Parathyroid adenoma (tissue), 2 donors: ENCODE data around the gene SUSD6.

Source experiments
- H2AFZ ChIP-seq: fragments of 300-600 bp; sonication (generic); one replicate; pipeline ENCODE4 v1.7.0; 2017; ENCODE audit warnings: antibody characterized with exemption, mild to moderate bottlenecking
- H3K27ac ChIP-seq: fragments of 300-600 bp; sonication (generic); one replicate; pipeline ENCODE4 v1.7.0; 2017
- H3K27me3 ChIP-seq: fragments of 300-600 bp; sonication (generic); one replicate; pipeline ENCODE4 v1.7.0; 2017; ENCODE audit warnings: low read length; ENCODE audit not compliant: control insufficient read depth, insufficient read depth
- H3K36me3 ChIP-seq: fragments of 300-600 bp; sonication (generic); one replicate; pipeline ENCODE4 v1.7.0; 2017; ENCODE audit warnings: low read length; ENCODE audit not compliant: control insufficient read depth, insufficient read depth
- H3K4me1 ChIP-seq: fragments of 300-600 bp; sonication (generic); one replicate; pipeline ENCODE4 v1.7.0; 2017; ENCODE audit warnings: control low read depth
- H3K4me2 ChIP-seq: fragments of 300-600 bp; sonication (generic); one replicate; pipeline ENCODE4 v1.7.0; 2017; ENCODE audit warnings: low read length
- H3K4me3 ChIP-seq: fragments of 300-600 bp; sonication (generic); one replicate; pipeline ENCODE4 v1.7.0; 2017; ENCODE audit warnings: low read depth, low read length
- H3K79me2 ChIP-seq: fragments of 300-600 bp; sonication (generic); one replicate; pipeline ENCODE4 v1.7.0; 2017; ENCODE audit warnings: control low read depth
- H3K9ac ChIP-seq: fragments of 300-600 bp; sonication (generic); one replicate; pipeline ENCODE4 v1.7.0; 2017; ENCODE audit warnings: mild to moderate bottlenecking
- H3K9me3 ChIP-seq: fragments of 300-600 bp; sonication (generic); one replicate; pipeline ENCODE4 v1.7.0; 2017; ENCODE audit warnings: low read length; ENCODE audit not compliant: control insufficient read depth
- TF ChIP-seq, protein P1 (sequence below): fragments of 300-600 bp; sonication (generic); IDR thresholded peaks from one replicate; pipeline ENCODE4 v1.7.0; 2017; ENCODE audit warnings: antibody characterized with exemption, mild to moderate bottlenecking
- donor health status: primary hyperparathyroidism.

Gene SUSD6

GRCh38 chr14:69701291-69701690 lies 89.9 kb downstream of the SUSD6 start:
- Histone ChIP-seq H3K4me1 (peaks cover 29% of the 10 kb centered on the region), H2AFZ (no peak overlapping the region), H3K79me2 (peaks cover 44% of the 10 kb centered on the region), H3K27me3 (no peaks in the 10 kb centered on the region), H3K4me2 (no peak overlapping the region), H3K9me3 (no peaks in the 10 kb centered on the region), H3K4me3 (no peak overlapping the region), H3K9ac (no peak overlapping the region), H3K27ac (no peak overlapping the region), H3K36me3 (no peaks in the 10 kb centered on the region)
- TF ChIP-seq, protein P1, sequence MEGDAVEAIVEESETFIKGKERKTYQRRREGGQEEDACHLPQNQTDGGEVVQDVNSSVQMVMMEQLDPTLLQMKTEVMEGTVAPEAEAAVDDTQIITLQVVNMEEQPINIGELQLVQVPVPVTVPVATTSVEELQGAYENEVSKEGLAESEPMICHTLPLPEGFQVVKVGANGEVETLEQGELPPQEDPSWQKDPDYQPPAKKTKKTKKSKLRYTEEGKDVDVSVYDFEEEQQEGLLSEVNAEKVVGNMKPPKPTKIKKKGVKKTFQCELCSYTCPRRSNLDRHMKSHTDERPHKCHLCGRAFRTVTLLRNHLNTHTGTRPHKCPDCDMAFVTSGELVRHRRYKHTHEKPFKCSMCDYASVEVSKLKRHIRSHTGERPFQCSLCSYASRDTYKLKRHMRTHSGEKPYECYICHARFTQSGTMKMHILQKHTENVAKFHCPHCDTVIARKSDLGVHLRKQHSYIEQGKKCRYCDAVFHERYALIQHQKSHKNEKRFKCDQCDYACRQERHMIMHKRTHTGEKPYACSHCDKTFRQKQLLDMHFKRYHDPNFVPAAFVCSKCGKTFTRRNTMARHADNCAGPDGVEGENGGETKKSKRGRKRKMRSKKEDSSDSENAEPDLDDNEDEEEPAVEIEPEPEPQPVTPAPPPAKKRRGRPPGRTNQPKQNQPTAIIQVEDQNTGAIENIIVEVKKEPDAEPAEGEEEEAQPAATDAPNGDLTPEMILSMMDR, result no peak

DNA sequence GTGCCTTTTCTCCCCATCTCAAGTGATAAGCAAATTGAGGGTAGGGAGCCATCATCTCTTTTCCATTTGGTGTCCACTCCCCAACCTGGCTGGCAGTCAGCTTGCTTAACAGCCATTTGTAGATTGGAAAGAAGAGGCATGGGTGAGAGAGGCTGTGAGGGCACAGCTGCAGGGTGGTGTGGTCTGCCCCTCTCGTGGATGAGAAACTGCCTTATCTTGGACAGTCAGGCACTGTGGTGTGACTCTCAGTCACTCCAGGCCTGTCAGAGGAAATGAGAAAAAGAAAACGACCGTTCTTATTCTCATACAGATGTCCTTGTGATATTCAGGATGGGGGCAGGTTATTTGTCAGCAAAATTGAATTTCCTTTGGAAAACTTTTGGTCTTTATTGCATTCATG lies 90.5 kb downstream of the SUSD6 start:
- Histone ChIP-seq H3K4me3 (no peak overlapping the region), H3K36me3 (no peaks in the 10 kb centered on the region), H3K9ac (no peak overlapping the region), H3K9me3 (no peaks in the 10 kb centered on the region), H3K27ac (peak overlapping the region; percentile 1), H3K4me2 (no peak overlapping the region), H3K27me3 (no peaks in the 10 kb centered on the region), H3K4me1 (peaks cover 27% of the 10 kb centered on the region), H3K79me2 (peaks cover 44% of the 10 kb centered on the region), H2AFZ (no peak overlapping the region)
- TF ChIP-seq, protein P1, result no peak

DNA sequence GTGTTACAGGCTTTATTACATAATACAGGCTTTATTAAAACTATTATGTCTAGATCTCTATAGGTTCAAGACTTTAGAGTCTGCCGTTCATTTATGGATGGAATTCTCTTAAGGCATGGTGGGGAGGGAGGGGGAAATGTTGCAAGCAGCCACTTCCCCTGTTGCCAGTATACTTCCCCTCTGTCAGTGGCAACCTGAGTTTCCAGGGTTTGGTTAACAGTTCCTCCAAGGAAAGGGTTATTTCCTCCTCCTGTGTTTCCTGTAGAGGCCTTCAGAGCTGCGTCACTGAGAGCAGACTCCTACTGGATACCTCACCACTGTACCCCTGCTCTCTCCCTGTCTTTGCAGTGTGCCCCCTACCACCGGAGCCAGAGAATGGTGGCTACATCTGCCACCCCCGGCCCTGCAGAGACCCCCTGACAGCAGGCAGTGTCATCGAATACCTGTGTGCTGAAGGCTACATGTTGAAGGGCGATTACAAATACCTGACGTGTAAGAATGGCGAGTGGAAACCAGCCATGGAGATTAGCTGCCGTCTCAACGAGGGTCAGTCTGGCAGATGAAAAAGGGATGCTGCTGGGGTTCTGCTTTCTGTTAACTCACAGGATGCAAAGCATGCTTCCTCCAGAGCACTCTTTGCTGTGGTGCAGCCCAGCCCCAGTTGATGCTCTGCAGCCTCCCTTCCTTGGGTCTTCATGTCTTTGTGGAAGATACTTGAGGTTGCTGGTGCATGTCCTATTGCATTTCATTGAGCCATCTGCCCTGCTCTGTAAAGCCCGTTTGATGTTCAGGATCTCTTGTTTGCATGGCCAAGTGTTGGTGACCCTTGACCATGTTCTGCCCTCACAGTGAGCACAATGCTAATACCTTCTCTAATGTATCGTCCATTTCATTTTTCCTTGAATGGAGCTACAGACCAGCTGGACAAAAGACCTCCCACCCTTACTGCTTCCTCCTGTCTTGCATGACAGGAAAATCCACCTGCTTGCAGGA lies 91.9 kb downstream of the SUSD6 start:
- H3K4me3 ChIP-seq, result no peak overlapping the region
- no peaks in the 10 kb centered on the region for H3K36me3 ChIP-seq
- H3K79me2 ChIP-seq, result peaks cover 37% of the 10 kb centered on the region
- no peaks in the 10 kb centered on the region for H3K27me3 ChIP-seq
- TF ChIP-seq, protein P1, result no peak
- peaks cover 27% of the 10 kb centered on the region for H3K4me1 ChIP-seq
- no peak overlapping the region for H3K9ac ChIP-seq
- no peaks in the 10 kb centered on the region for H3K9me3 ChIP-seq
- peak overlapping the region; percentile 13 for H3K27ac ChIP-seq
- H2AFZ ChIP-seq, result no peak overlapping the region
- H3K4me2 ChIP-seq, result no peak overlapping the region

- H3K9me3 ChIP-seq, result no peaks in the 10 kb centered on the region
- no peaks in the 10 kb centered on the region for H3K27me3 ChIP-seq
- H3K9ac ChIP-seq, result no peak overlapping the region
- no peak overlapping the region for H3K27ac ChIP-seq
- peaks cover 27% of the 10 kb centered on the region for H3K4me1 ChIP-seq
- H2AFZ ChIP-seq, result no peak overlapping the region
- no peaks in the 10 kb centered on the region for H3K36me3 ChIP-seq
- TF ChIP-seq, protein P1, result no peak
- H3K4me2 ChIP-seq, result no peak overlapping the region
- H3K79me2 ChIP-seq, result peaks cover 28% of the 10 kb centered on the region
- no peak overlapping the region for H3K4me3 ChIP-seq
These were observed 92.9 kb downstream of the SUSD6 start for GRCh38 chr14:69704319-69704718.

GRCh38 chr14:69705706-69706105 lies 94.3 kb downstream of the SUSD6 start:
- no peaks in the 10 kb centered on the region for H3K36me3 ChIP-seq
- H3K4me2 ChIP-seq, result no peak overlapping the region
- H3K4me1 ChIP-seq, result peaks cover 27% of the 10 kb centered on the region
- H3K79me2 ChIP-seq, result peaks cover 16% of the 10 kb centered on the region
- TF ChIP-seq, protein P1, result no peak
- no peaks in the 10 kb centered on the region for H3K9me3 ChIP-seq
- no peak overlapping the region for H2AFZ ChIP-seq
- no peaks in the 10 kb centered on the region for H3K27me3 ChIP-seq
- no peak overlapping the region for H3K27ac ChIP-seq
- H3K4me3 ChIP-seq, result no peak overlapping the region
- no peak overlapping the region for H3K9ac ChIP-seq
